Fibroblast of skin of abdomen (primary cell): ENCODE measurements around the gene TRAPPC3.
"Not testable (repeated sequence)": the region's sequence is repeated elsewhere in the genome, so short reads cannot be mapped to it uniquely, and the experiment has no call there.

Experiments used
- DNase-seq: peaks from one replicate; pipeline ENCODE4 v3.0.0-alpha.2; 2013

TRAPPC3 gene

DNA sequence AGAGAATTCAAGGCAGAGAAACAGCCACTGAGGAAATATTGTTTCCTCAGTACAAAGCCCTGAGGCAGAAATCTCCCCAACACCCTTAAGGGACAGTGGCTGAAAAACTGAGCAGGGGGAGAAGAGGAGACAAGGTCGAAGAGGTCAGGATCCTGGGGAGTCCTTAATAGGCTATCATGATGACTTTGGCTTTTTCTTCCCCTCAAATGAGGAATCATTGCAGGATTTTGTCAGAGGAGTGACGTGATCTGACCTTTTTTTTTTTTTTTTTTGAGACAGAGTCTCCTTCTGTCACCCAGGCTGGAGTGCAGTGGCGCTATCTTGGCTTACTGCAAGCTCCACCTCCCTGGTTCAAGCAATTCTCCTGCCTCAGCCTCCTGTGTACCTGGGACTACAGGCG lies 16.9 kb upstream of the TRAPPC3 start:
- no peak for DNase-seq

DNA sequence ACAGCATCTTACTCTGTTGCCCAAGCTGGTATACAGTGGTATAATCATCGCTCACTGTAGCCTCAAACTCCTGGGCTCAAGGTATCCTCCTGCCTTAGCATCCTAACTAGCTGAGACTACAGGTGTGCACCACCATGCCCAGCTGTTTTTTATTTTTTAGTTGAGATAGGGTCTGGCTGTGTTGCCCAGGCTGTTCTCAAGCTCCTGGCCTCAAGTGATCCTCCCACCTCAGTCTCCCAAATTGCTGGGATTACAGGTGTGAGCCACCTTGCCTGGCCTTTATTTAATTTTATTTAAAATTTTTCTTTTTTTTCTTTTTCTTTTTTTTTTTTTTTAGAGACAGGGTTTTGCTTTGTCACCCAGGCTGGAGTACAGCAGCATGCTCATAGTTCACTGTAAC lies 15.9 kb upstream of the TRAPPC3 start:
- DNase-seq, result no peak

DNA sequence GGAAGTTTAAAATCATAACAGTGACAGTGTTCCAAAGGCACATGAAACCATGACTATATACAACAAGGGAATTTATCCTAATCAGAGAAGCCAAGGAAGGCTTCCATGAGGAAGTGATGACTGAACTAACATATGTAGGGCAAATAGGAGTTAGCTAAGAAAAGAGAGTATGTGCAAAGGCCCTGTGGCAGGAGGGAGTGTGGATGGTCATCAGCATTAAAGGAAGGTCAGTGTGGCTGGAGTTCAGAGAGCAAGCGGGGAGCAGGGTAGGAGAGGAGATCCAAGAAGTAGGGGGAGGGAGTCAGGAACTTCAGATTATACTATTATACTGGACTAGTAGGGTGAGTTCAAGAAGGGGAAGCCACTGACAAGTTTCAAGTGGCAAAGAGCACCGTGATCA lies 15.1 kb upstream of the TRAPPC3 start:
- DNase-seq, result no peak

DNA sequence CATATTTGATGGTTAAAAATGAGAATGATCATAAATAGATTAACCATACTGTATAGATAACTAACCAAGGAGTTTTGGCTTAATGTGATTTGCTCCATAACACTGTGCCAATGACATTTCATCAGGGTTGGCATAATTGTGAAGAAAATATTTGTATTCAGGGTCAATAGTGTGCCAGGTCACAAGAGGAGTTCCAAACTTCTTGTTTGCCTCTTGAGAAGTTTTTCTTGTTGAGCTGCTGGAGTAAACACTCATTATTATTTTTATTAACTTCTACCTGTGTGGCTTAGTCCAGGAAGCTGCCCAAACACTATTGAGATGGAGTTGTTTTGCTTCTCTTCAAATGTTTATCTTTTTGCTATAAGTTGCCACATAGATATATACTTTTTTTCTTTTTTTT lies 14.1 kb upstream of the TRAPPC3 start:
- no peak for DNase-seq

DNA sequence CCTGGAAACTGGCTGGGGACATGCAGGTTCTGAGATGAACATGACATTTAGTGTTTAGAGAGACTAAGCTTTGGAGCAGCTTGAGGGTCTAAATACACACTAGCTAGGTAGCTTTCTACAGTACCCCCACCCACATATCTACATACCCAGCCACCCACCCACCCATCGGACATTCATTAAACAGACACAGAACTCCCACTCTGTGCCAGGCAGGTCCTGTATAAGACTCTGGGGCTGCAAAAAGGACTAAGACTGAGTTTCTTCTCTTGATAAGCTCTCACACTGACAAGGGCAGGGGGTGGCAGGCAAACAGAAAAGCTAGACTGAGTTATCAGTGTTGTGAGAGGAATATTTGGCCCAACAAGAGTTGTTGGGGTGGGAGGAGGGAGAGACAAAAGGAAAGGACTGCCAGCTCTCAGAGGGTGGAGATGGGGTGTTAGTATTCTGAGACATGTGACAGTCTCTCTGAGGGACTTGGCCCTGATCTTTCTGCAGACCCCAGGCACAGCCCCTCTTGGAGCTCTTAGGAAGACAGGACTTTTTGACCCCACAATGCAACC lies 13.5 kb upstream of the TRAPPC3 start:
- no peak for DNase-seq

DNA sequence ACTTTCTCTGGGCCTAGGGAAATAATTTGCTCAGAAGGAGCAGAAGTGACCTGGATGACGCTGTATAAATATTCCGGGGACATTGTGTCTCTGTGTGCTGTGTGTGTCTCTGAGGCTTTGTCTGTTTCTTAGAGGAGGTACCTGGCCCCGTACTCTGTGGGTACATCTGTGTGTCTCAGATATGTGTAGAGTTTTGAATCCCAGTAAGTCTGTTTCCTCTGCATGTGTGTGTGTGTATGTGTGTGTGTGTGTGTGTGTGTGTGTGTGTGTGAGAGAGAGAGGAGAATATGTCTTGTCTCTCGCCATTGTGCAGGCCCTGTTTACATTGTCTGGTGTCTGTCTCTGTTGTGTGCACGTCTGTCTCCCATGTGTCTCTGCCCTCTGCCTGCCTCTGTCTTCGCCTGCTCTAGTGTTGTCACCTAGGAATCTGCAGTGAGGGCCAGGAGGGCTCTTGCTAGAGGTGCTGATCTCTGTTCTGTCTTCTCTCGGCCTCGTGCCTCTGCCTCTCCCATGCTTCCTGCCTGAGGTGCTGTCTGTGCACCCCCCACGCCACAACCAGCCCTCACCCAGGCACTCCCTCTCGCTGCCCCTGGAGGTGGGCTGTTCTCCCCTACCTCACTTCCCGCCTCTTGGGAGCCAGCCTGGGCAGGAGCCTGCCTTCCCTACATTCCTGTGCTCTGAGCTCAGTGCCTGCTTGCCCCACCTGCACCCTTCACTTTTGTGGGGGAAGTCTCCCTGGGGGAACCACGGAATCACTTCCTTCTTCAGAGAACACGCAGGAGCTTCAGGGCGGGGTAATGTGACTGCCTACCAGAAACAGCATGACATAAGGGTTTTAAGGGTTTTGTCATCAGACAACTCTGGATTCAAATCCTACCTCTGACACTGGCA lies 12.6 kb upstream of the TRAPPC3 start:
- no peak for DNase-seq

DNA sequence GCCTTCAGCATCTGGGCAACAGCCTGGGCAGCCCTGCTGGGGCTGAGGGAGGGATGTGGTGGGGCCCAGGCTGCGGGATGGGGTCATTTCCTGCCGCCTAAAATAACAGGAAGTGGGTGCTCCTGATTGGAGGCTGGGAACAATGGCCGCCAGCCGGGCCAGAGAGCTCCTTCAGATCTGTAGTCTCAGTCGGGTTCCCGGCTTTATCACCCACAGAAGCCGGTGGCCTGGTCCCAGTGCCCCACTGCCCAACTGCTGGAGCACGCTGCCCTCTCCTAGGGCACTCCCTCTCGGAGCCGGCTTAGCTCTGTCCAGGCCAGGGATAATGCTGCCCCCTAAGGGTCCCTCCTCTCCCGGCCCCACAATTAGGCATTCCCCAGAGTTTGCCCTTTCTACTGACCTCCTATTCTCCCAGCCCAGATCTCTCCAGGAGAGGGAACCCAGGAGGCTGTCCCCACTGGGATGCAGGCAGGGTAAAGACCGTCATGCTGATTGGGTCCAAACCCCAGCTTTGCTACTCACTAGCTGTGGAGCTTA lies 11.7 kb upstream of the TRAPPC3 start:
- peak; percentile 67 for DNase-seq

DNA sequence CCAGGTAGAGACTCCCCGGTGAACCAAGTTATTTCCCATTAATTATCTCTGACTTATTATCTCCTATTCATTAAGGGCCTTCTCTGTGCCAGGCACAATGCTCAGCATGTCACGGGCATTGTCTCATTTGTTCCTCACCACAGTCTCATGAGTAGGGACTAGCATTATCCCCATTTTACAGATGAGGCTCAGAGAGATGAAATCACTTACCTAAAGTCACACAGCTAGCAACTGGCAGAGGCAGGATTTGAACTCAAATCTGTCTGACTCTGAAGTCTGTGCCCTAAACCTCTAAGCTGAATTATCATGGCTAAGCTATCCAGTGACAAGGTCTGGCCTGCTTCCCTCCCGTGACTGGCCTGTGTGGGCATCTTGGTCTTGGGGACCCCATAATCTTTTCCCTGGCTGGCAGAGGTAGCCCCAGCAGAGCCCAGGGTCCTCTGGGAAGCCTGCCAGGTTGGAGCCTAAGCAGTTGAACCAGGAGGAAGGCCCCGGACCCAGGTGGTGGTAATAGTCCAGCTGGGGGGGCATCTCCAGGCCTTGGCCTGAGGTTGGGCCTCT lies 11.2 kb upstream of the TRAPPC3 start:
- DNase-seq, result no peak

DNA sequence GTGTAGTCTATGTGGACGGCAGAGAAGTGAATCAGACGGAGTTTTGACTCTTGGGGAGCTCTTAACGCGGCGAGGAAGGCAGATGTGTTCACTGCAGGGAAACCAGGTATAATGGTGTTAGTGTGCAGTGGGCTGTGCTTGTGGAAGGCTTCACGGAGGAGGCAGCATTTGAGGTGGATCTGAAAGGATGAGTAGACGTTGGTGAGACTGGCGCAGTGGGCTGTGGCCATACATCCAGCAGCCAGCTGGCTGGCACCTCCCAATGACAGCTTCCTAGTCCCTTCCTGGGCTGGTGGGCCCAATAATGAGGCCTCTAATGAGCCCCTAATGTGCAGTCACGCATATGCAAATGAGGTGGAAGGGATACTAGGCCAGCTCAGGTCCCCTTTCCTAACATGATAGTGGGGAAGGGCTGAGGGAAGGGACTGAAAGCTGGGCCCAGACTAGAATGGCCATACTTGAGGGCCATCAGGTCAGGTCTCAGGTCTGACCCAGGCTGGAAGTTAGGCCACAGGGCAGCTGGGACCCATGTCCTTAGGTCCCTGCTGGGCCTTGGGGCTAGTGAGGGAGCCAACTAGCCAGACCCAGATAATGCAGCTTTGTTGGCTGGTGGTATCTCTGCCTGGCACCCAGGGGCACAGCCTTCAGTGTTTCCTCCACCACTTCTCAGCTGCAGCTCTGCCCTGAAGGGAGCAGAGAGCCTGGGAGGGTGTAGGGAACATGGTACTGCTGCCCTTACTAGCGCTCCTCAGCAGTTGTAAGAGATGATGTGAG lies 10.5 kb upstream of the TRAPPC3 start:
- no peak for DNase-seq

DNA sequence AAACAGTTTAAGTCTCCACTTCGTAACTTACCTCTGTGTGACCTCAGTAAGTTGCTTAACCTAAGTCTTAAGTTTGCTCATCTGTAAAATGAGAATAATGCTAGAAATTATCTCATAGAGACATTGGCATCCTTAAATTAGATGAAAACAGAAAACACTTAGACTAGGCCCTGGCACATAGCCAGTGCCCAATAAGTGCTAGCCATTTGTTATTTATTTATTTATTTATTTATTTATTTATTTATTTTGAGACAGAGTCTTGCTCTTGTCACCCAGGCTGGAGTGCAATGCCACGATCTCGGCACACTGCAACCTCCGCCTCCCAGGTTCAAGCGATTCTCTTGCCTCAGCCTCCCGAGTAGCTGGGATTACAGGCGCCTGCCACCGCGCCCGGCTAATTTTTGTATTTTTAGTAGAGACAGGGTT lies 9.6 kb upstream of the TRAPPC3 start:
- not testable (repeated sequence) for DNase-seq

DNA sequence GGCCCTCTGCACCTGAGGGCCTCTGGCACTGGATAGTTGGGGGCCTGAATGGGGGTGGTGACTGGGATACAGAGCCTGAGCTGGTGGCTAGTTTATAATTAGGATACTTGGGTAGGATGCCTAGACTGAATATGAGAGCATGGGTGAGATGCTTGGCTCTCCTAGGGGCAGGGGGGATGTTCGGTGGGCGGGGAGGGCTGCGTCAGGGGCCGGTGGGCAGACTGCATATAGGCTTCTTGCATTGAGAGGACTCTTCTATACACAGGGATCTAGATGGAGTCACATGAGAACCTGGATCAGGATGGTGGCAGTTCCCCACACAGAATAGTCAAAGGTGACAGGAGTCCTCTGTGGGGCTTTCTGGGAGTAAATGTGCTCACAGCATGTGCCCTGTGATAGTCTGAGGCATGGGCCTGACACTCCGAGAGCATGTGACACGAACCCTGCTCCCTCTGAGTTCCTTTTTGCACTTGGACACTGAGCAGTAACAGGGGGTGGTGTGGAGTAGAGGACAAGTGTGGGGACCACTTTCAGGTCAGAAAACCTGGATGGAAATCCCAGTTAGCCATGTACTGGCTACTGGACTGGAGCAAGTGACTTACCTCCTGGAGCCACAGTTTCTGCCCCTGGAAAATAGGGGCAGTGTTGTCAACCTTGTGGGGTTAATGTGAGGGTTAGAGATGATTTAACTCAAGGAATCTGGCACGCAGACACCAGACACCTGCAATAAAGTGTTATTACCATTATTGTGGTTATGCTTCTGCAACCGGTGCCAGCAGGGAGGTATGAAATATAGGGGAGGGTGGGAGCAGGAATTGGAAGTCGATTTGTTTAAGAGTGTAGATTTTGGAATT lies 8.9 kb upstream of the TRAPPC3 start:
- DNase-seq, result no peak

DNA sequence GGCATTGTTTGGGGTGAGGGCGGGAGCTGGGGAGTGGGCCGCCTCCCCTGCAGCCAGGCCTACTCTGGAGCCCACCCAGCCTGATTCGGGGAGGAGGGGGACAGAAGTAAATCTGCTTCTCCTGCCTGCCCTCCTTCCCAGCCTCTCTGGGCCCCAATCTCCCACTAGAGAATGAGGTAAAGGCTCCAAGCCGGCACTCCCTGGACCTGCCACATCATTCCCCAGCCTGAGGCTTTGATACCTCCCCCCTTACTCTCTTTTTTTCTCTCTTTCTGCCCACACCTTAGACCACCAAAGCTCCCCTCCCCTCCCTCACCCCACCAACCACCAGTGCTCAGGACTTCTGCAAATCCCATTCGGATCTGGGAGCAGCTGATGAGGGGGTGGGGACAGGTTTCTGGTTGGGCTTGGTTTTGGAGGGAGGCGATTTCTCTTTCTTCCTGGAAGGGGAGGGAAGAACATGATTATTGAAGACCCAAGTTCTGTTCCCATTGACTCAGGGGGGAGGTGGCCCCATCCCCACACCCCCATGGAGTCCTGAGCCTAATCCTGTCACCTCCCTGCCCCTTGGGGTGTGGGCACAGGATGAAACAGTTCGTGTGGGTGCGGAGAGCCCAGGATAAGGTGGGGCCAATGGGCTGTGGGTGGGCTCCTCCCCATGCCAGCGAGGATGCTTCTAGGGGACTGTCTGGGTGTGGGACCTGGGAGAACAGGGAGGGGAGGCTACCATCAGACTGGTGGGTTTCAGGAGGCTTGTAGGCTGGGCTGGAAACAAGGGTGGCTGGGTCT lies 8.0 kb upstream of the TRAPPC3 start:
- peak; percentile 23 for DNase-seq

DNA sequence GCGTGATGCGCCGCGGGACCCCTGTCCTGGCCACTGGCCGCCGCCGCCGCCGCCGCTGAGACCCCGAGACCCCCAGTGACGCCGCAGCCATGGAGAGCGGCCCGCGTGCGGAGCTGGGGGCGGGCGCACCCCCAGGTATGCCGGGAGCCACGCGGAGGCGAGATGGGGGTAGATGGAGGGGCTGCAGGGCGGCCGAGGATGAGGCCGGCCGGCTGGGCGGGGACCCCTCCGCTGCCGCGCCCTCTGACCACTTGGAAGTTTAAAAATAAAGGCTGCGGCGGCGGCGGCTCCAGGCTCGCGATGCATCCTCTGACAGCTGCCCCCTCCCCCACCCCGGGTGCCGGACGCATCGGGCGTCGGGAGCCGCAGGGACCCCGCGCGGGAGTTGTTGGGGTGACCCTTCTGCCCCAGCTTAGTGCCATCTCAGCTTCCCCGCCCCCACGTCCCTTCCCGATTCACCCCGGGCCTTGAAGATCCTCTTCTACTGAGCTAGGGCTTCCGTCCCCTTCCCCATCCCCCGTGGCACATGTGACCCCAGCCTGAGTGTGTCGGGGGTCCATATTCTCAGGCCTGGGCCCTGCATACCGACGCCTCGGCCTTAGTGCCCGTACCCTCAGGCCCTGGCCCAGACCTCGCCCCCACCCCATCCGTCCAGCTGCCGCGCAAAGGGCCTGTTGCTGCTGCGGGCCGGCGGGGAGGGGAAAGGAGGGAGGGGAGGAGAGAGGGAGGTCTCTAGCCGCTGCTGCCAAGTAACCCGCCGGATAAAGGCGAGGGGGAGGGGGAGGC lies 7.2 kb upstream of the TRAPPC3 start:
- DNase-seq, result peak; percentile 63

DNA sequence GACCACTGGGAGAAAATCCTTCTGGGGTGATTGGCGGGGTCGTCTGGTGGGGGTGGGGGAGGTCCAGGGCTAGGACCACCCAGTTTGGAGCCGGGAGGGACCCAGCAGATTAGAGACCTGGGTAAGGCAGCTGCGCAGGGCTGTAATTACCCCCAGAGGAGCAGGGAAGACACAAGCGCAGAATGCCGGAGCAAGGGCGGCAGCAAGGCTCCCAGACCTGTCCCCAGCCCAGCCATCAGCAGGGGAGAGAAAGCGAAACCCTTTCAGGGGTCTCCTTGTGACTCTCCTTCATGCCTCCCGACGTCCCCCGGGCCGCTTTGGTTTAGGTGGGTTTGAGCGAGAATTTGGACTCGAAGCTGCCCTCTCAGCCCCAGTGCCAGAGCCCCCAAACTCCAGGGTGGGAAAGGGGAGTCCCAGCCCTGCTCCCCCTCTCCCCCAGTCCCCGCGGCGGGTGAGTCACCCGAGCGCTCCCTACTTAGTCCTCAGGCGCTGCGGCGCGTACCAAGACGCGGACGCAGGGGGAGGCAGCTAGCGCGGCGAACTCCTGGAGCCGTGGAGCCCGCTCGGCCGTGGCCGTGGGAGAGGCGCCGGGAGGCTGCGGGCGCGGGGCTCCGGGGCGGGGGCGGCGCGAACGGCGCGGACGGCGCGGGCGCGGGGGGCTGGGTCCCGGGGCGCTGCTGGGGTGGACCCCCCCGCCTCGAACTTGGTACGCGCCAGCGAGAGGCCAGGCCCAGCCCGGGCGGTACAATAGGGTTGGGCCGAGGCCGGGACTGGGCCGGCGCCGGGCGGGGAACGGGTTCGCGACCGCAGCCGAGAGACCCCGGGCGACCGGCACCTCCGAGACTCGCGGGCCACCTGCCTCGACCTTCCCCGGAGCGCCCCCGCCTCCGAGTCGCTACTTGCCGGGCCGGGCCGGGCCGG lies 6.4 kb upstream of the TRAPPC3 start, which contains the start of gene MAP7D1:
Gene MAP7D1 (plus strand): TSS at position 753 of the 921 bp plus-strand sequence. CDS start 258 bp downstream, outside the sequence.
- DNase-seq, result peak; percentile 87

DNA sequence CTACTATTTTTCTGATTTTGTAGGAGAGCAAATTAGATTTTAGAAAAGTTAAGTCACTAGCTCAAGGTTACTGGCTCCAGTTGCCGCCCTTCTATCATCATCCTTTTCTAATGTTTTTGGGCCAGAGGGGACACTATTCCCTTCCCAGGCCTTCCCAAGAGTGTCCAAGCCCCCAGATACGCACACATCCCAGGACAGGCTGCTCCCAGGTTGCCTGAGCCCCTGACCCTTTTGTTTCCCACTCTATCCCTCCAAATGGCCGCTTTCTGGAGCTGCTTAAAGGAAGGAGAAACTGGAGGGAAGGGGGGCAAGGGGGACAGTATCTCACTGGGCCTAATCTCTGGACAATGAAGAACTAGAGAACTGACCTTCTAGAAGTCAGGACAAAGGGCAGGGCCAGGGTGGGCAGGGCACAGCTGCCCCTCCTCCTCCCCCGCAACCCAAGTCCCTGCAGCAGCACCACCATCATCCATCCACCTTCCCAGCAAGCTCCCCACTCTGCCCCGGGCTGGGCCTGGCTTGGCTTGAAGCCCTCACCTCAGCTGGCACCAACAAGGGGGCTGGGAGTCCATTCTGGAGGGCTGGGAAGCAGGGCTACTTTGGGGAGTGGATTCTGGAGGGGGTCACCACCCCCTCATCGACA lies 5.6 kb upstream of the TRAPPC3 start:
- no peak for DNase-seq

DNA sequence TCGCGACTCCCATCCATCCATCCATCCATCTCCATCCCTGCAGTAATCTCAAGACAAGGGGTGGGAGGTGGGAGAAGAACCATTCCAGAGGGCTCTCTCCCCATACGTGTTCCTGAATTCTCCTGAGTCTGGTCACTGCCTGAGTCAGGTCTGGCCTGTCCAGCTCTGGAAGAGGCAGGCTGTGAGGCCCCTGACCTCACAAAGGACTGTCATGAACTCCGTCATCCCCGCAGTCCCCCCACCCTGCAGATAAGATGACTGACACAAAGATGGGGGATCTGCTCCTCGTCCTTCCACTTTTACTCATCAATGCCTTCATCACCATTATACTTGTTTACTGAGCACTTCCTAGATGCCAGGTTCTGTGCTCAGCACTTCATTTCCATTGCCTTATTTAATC lies 5.0 kb upstream of the TRAPPC3 start:
- DNase-seq, result no peak

DNA sequence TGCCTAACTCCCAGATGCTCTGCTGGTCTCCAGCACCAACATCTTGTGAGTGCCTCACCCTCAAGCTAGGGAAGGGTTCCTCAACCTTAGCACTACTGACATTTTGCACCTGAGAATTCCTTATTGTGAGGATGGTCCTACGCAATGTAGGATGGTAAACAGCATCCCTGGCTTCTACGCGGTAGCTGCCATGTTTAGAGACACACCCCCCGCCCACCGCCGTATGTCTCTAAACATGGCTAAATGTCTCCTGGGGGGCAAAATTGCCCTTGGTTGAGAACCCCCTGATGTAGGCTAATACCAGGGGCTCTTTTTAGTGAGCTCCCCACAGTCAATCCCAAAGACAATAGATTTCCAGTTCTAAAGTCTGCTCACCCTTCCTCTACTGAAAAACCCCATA lies 4.2 kb upstream of the TRAPPC3 start:
- DNase-seq, result no peak

DNA sequence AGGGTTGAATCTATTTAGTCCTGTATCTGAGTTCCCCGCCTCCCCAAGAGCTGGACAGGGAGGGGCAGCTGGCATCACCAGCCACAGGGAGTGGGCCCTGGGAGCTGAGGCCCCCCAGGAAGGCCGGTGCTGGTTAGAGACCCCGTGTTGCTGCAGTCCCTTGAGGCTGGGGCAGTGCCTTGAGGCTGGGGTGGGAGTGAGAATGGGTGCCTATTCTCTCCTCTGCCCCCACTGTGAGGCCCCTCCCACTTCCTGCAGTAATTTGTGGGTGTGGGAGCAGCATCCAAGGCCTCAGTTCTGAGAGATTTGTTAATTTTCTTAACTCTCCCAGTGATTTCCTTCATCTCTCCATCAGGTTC lies 2.5 kb upstream of the TRAPPC3 start:
- DNase-seq, result no peak
